ENCODE data around the gene MTMR12.

- TF ChIP-seq POLR2AphosphoS5 (IDR thresholded peaks at IDR 0.05; ENCODE audit: borderline replicate concordance, low read depth, low read length) (no peak), EZH2 (IDR thresholded peaks at IDR 0.05) (no peak), FOXP2 (optimal IDR thresholded peaks at IDR 0.05; ENCODE audit: control extremely low read depth, extremely low read length, insufficient read depth) (no peak)
Observed at GRCh38 chr5:32312595-32313332, at the start of gene MTMR12.

Data from SK-N-MC (cell line).